ENCODE data around the gene SNTG2. TPM values are rescaled to one million over a fixed set of nuclear protein-coding genes. Genes with fewer than 3 reads are reported as not detected.

The SNTG2 gene
- polyA plus RNA-seq, 1 experiment = 0.06 TPM

DNA sequence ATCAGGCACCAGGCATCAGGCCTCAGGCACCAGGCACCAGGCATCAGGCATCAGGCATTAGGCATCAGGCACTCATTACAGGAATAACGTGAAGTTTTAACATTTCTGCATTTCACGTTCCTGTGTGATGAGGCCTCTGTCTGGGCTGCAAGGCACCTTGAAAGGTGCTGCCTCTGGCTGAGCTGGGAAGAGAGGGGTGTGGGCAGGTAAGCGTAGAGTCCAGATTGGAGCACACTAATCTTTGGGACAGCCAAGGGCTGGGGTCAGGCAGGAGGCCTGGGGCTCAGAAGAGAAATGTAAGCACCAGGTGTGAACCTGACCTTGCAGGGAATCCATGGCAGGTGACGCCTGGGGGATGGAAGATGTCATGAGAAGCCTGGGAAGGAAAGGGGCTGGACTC lies 25.3 kb upstream of the SNTG2 start:
- Histone ChIP-seq H3K9me3 (ENCODE audit: control insufficient read depth, insufficient read depth, low read length) (peaks cover 53% of the 10 kb centered on the region), H3K27ac (ENCODE audit: low read depth, low read length) (no peak overlapping the region), H3K4me3 (ENCODE audit: low read depth, low read length) (no peak overlapping the region), H3K27me3 (ENCODE audit: control insufficient read depth, insufficient read depth, low read length) (no peaks in the 10 kb centered on the region)
- DNase-seq (ENCODE audit: low read depth, low spot score) = no peak
- TF ChIP-seq, protein P1, sequence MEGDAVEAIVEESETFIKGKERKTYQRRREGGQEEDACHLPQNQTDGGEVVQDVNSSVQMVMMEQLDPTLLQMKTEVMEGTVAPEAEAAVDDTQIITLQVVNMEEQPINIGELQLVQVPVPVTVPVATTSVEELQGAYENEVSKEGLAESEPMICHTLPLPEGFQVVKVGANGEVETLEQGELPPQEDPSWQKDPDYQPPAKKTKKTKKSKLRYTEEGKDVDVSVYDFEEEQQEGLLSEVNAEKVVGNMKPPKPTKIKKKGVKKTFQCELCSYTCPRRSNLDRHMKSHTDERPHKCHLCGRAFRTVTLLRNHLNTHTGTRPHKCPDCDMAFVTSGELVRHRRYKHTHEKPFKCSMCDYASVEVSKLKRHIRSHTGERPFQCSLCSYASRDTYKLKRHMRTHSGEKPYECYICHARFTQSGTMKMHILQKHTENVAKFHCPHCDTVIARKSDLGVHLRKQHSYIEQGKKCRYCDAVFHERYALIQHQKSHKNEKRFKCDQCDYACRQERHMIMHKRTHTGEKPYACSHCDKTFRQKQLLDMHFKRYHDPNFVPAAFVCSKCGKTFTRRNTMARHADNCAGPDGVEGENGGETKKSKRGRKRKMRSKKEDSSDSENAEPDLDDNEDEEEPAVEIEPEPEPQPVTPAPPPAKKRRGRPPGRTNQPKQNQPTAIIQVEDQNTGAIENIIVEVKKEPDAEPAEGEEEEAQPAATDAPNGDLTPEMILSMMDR (IDR thresholded peaks at IDR 0.05; ENCODE audit: low read depth, low read length) = no peak
- CTCF ChIA-PET = no interaction called here
- POLR2A ChIA-PET = no interaction called here

DNA sequence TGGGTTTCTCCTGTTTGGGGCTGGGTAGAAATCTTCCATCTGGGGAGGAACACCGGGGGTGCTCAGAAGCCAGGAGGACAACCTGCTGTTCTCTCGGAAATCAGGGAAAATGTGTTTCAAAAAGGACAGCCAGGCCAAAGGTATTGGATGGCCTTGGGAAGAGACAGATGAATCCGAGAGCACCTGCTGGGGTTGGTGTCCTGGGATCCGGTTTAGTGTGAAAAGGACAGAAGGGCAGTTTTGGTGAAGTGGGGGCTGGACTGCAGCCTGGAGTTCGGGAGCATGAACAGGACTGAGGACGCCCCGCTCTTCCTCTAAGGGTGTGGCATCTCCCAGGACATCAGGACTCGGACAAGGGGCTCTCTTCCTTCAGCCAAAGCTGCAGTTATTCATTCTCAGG lies 24.9 kb upstream of the SNTG2 start:
- Histone ChIP-seq H3K27ac (ENCODE audit: low read depth, low read length) (no peak overlapping the region), H3K9me3 (ENCODE audit: control insufficient read depth, insufficient read depth, low read length) (peaks cover 54% of the 10 kb centered on the region), H3K27me3 (ENCODE audit: control insufficient read depth, insufficient read depth, low read length) (no peaks in the 10 kb centered on the region), H3K4me3 (ENCODE audit: low read depth, low read length) (no peak overlapping the region)
- no peak for DNase-seq (ENCODE audit: low read depth, low spot score)
- CTCF ChIA-PET = no interaction called here
- POLR2A ChIA-PET = no interaction called here
- TF ChIP-seq, protein P1 (IDR thresholded peaks at IDR 0.05; ENCODE audit: low read depth, low read length) = no peak

DNA sequence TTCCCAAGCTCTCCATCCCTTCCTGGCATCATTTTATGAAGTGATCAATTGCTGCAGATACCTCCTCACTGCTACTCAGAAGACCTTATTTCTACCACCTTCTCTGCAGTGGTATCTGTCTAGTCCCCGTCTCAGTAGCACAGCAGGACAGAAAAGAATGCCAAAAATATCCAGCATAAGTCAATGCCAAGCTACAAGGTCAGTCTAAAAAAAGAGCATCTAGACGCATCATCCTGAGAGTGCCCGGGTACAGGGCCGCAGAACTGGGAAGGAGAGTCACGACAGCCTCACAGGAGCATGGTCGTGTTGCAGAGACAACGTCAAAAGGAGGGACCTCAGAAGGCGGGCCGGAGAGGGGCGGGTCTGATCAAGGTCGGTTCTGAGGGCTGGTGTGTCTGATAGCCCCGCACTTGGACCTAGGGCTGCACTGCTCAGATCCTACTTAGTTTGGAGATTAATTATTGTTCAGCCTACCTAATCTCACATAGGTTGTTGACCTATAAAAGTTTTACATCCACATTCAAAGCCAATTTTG lies 24.3 kb upstream of the SNTG2 start:
- no peak overlapping the region for H3K27ac ChIP-seq (ENCODE audit: low read depth, low read length)
- POLR2A ChIA-PET = no interaction called here
- peaks cover 48% of the 10 kb centered on the region for H3K9me3 ChIP-seq (ENCODE audit: control insufficient read depth, insufficient read depth, low read length)
- no peaks in the 10 kb centered on the region for H3K27me3 ChIP-seq (ENCODE audit: control insufficient read depth, insufficient read depth, low read length)
- TF ChIP-seq, protein P1 (IDR thresholded peaks at IDR 0.05; ENCODE audit: low read depth, low read length) = no peak
- no peak overlapping the region for H3K4me3 ChIP-seq (ENCODE audit: low read depth, low read length)
- DNase-seq (ENCODE audit: low read depth, low spot score) = no peak
- CTCF ChIA-PET = no interaction called here

DNA sequence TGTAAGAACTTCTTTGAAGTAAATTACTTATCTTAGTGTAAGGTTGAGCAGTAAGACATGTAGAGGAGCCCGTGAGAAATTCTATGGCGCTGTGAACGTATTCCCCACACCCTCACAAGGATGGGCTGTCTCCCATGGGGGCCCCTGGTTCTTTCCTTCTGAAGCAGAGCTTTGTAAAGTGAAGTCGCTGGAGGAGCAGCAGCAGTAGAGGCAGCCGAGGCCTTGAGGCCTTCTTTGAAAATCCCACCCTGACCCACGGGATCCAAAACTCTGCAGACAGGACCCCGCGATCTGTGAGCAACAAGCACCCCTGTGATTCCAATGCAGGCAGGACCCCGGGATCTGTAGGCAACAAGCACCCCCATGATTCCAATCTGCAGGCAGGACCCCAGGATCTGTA lies 23.8 kb upstream of the SNTG2 start:
- Histone ChIP-seq H3K4me3 (ENCODE audit: low read depth, low read length) (no peak overlapping the region), H3K27me3 (ENCODE audit: control insufficient read depth, insufficient read depth, low read length) (no peaks in the 10 kb centered on the region), H3K27ac (ENCODE audit: low read depth, low read length) (no peak overlapping the region), H3K9me3 (ENCODE audit: control insufficient read depth, insufficient read depth, low read length) (peaks cover 42% of the 10 kb centered on the region)
- DNase-seq (ENCODE audit: low read depth, low spot score) = no peak
- TF ChIP-seq, protein P1 (IDR thresholded peaks at IDR 0.05; ENCODE audit: low read depth, low read length) = no peak
- ChIA-PET POLR2A (no interaction called here), CTCF (no interaction called here)

DNA sequence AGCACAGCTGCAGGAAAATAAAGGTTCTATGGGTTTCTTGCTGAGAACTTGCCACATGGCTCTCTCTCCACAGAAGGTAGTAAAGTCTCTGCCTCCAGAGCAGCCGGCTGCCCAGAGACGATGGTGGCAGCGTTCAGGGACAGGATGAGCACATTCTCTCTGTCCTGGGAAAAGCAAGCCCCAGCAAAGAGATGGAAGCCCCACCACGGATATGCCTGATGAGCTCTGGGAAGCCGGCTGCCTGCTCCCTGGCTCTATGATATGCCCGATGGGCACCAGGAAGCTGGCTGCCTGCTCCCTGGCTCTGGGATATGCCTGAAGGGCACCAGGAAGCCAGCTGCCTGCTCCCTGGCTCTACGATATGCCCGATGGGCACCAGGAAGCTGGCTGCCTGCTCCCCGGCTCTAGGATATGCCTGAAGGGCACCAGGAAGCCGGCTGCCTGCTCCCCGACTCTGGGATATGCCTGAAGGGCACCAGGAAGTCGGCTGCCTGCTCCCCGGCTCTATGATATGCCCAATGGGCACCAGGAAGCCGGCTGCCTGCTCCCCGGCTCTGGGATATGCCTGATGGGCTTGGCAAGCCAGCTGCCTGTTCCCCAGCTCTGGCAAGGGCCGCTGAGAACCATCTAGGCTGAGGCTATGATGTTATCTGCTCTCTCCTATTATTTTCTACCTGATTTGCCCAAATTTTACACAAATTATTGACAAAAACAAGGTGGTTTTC lies 21.5 kb upstream of the SNTG2 start:
- TF ChIP-seq, protein P1 (IDR thresholded peaks at IDR 0.05; ENCODE audit: low read depth, low read length) = no peak
- POLR2A ChIA-PET = no interaction called here
- Histone ChIP-seq H3K27me3 (ENCODE audit: control insufficient read depth, insufficient read depth, low read length) (no peaks in the 10 kb centered on the region), H3K9me3 (ENCODE audit: control insufficient read depth, insufficient read depth, low read length) (peaks cover 51% of the 10 kb centered on the region), H3K4me3 (ENCODE audit: low read depth, low read length) (no peak overlapping the region), H3K27ac (ENCODE audit: low read depth, low read length) (no peak overlapping the region)
- CTCF ChIA-PET = no interaction called here
- no peak for DNase-seq (ENCODE audit: low read depth, low spot score)
